Astrocyte (in vitro differentiated cells and primary cell): ENCODE results near the gene RAPGEF4.

Experiments used
- EZH2 ChIP-seq: IDR thresholded peaks from 2 replicates; pipeline ENCODE4 v1.6.1; 2012; ENCODE audit warnings: mild to moderate bottlenecking, low read length, inconsistent platforms; ENCODE audit not compliant: insufficient read depth
- TF ChIP-seq, protein P1 (sequence below): IDR thresholded peaks from 2 replicates; pipeline ENCODE4 v1.5.1; 2011; ENCODE audit warnings: low read depth, mild to moderate bottlenecking, inconsistent platforms, low read length, moderate library complexity; ENCODE audit not compliant: insufficient read depth

DNA sequence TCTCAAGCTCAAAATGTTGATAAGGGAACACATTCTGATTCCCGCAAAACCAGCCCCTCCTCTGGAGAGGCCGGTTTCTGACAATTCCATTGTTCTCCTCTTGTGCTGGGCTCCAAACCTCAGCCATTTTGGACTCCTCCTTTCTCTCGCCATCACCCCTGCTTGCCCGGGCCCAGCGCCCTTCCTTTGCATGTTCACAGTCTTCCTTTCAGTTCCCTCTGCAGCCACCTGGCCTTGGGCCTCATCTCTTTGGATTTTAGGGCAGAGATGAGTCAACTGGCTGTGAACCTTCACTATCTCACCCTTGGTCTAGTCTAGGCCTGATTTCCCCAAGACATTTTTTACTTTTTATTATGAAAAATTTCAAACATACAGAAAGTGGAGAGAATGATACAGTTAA is 184.1 kb downstream of the RAPGEF4 start:
- TF ChIP-seq, protein P1, sequence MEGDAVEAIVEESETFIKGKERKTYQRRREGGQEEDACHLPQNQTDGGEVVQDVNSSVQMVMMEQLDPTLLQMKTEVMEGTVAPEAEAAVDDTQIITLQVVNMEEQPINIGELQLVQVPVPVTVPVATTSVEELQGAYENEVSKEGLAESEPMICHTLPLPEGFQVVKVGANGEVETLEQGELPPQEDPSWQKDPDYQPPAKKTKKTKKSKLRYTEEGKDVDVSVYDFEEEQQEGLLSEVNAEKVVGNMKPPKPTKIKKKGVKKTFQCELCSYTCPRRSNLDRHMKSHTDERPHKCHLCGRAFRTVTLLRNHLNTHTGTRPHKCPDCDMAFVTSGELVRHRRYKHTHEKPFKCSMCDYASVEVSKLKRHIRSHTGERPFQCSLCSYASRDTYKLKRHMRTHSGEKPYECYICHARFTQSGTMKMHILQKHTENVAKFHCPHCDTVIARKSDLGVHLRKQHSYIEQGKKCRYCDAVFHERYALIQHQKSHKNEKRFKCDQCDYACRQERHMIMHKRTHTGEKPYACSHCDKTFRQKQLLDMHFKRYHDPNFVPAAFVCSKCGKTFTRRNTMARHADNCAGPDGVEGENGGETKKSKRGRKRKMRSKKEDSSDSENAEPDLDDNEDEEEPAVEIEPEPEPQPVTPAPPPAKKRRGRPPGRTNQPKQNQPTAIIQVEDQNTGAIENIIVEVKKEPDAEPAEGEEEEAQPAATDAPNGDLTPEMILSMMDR: no peak
- no peak for TF ChIP-seq EZH2
